ENCODE measurements around the gene PTMA. TPM values are rescaled to one million over a fixed set of nuclear protein-coding genes. Genes with fewer than 3 reads are reported as not detected.

Gene PTMA
- total and polyA plus RNA-seq, 9 of the 15 experiments (the other 6 are each of a cell fraction or from before 2014, with no cell fraction given), result 429 to 2,322 (median 1,578) TPM

DNA sequence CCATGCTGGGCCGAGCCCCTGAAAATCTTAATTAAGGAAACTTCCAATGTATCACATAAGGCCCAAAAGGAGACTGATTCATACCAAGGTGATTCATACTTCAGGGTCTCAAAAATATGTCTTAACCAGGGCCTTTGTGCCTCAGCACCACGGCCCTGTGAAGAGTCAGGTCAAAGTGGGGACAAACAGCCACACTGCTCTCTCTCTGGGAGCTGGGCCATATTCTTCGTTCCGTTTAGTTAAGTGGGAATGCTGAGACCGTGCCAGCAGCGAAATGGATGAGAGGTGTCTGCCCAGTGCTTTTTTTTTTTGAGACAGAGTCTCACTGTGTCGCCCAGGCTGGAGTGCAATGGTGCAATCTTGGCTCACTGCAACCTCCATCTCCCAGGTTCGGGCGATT is 9.3 kb upstream of the PTMA start (continued):
- TF ChIP-seq ZBTB40 (IDR thresholded peaks at IDR 0.05) (no peak), ZBTB40 (CRISPR knock-in tag; IDR thresholded peaks at IDR 0.05) (no peak)

All from K562 (cell line).